Left cardiac atrium (tissue), 4 donors: ENCODE measurements around the gene NXPH3. TPM values are rescaled to one million over a fixed set of nuclear protein-coding genes. Genes with fewer than 3 reads are reported as not detected.
"Not testable (repeated sequence)": the region's sequence is repeated elsewhere in the genome, so short reads cannot be mapped to it uniquely, and the experiment has no call there.

ENCODE experiments used
- ATAC-seq, 2 donors: fragments of 200-7000 bp; cut with Tn5 transposase; one replicate each; pipeline ENCODE4 v1.9.1; 2020; ENCODE audit warnings: mild to moderate bottlenecking in 2 of 2, moderate library complexity in 2 of 2
- DNase-seq: peaks from one replicate; pipeline ENCODE4 v3.0.0-alpha.2; 2020
- intact Hi-C, 2 donors: fragments of 100-400 bp; cut with DNase I; formaldehyde crosslinking; loops; one replicate each; pipeline versions ENCODE4 v1.14.1 to v1.15.1; 2022 to 2023
- total RNA-seq, 2 donors: library from RNA; stranded (reverse); fragmentation: NEBNext Ultra II Directional; extraction: Animal tissue kit (Norgen Biotek cat#: 25700); gene quantifications; one replicate each; pipeline ENCODE4 v1.2.1, GENCODE V29; 2021
- donor health status: DM: no; HTN: yes; CAD: no.
- donor health status: DM: no; HTN: yes; CAD: no; lungs with severe emphysema.
- donor health status: DM: yes; HTN: yes; CAD: no.
- donor health status: Dilated cardiomyopathy.

Gene NXPH3
- total RNA-seq, 2 donors from 2014 or later = 3.6 to 6.5 TPM

- no peak for ATAC-seq
- DNase-seq = no peak
- intact Hi-C loops = loop anchor here (10.0 kb wide), 2 partner anchors 147 to 237 kb away; no protein-coding TSS in a partner anchor
Observed at GRCh38 chr17:49552070-49552751, 23.5 kb upstream of the NXPH3 start.

GRCh38 chr17:49553676-49554335 is 21.9 kb upstream of the NXPH3 start:
- intact Hi-C loops = loop anchor here (10.0 kb wide), 2 partner anchors 149 to 239 kb away; no protein-coding TSS in a partner anchor

GRCh38 chr17:49554694-49555494 is 20.8 kb upstream of the NXPH3 start:
- intact Hi-C loops = loop anchor here (10.0 kb wide), 2 partner anchors 150 to 240 kb away; no protein-coding TSS in a partner anchor
- ATAC-seq (no peak), DNase-seq (peak; percentile 26)

More at GRCh38 chr17:49553676-49554335, 21.9 kb upstream of the NXPH3 start:
- ATAC-seq (no peak), DNase-seq (no peak)

- intact Hi-C loops = loop anchor here (1.0 to 10.0 kb wide), 4 partner anchors 59 to 241 kb away; no protein-coding TSS in a partner anchor
- DNase-seq (no peak), ATAC-seq (no peak)
Observed at GRCh38 chr17:49555495-49556222, 20.0 kb upstream of the NXPH3 start.

GRCh38 chr17:49556223-49556943 is 19.3 kb upstream of the NXPH3 start:
- peak; percentile 86 for DNase-seq
- intact Hi-C loops = loop anchor here (1.0 to 10.0 kb wide), 4 partner anchors 60 to 242 kb away; no protein-coding TSS in a partner anchor
- ATAC-seq = peak; percentile 93 to 94

DNA sequence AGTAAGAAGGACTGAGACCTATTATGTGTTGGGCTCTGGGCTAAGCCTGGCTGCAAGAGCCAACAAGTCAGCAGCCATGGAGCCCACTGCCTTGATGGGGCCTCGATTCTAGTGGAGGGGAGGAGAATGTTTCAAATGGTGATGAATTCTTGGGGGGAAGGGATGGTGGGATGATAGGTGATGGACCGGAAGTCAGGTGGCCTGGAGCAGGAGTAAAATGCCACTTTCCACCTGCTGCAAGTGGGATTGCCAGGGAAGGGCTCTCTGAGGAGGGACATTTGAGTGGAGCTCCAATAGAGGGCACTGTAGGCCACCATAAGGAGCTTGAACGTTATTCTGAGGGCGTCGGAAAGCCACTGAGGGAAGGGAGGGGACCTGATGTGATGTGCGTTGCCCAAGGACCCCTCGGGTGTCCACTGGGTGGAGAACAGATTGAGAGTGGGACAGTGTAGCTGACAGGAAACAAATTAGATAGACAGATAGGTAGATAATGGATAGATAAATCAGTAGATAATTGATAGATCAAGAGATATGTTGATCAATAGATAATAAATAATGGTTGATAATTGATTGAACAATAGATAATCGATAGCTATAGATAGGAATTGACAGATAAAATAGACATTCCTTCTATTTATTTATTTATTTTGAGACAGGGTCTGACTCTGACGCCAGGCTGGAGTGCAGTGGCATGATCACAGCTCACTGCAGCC is 18.2 kb upstream of the NXPH3 start:
- peak; percentile 32 for DNase-seq
- peak in 1 of 2 donors; percentile 58 for ATAC-seq
- intact Hi-C loops = loop anchor here (10.0 kb wide), 2 partner anchors 153 to 243 kb away; no protein-coding TSS in a partner anchor

DNA sequence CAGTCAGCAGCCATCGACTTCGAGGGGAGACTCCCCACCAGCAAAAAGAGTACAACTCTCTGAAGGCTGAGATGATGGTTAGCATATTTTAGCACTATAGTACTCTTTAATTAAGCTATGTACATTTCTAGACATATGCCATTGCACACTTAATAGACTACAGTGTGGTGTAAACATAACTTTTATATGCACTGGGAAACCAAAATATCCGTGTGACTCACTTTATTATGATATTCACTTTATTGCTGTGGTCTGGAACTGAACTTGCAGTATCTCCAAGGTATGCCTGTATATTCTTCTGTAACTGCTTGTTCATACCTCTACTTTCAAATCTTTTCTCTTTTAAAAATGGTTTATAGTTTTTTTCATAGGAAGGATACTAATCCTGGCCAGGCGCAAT is 11.0 kb upstream of the NXPH3 start:
- intact Hi-C loops = loop anchor here (5.0 to 10.0 kb wide), 2 partner anchors 290 to 433 kb away; partner anchors contain the start of gene DLX3 (in 2 of the 2)
- DNase-seq (no peak), ATAC-seq (no peak)

GRCh38 chr17:49565948-49566491 is 9.7 kb upstream of the NXPH3 start:
- peak; percentile 61 to 71 for ATAC-seq
- intact Hi-C loops = loop anchor here (5.0 to 10.0 kb wide), 2 partner anchors 289 to 431 kb away; partner anchors contain the start of gene DLX3 (in 2 of the 2)
- DNase-seq = peak; percentile 86

GRCh38 chr17:49566668-49567071 is 9.0 kb upstream of the NXPH3 start:
- DNase-seq (no peak), ATAC-seq (no peak)
- intact Hi-C loops = loop anchor here (5.0 to 10.0 kb wide), 2 partner anchors 288 to 431 kb away; partner anchors contain the start of gene DLX3 (in 2 of the 2)

GRCh38 chr17:49567104-49567521 is 8.6 kb upstream of the NXPH3 start:
- DNase-seq = peak; percentile 25
- intact Hi-C loops = loop anchor here (5.0 to 10.0 kb wide), 2 partner anchors 288 to 430 kb away; partner anchors contain the start of gene DLX3 (in 2 of the 2)
- ATAC-seq = no peak

DNA sequence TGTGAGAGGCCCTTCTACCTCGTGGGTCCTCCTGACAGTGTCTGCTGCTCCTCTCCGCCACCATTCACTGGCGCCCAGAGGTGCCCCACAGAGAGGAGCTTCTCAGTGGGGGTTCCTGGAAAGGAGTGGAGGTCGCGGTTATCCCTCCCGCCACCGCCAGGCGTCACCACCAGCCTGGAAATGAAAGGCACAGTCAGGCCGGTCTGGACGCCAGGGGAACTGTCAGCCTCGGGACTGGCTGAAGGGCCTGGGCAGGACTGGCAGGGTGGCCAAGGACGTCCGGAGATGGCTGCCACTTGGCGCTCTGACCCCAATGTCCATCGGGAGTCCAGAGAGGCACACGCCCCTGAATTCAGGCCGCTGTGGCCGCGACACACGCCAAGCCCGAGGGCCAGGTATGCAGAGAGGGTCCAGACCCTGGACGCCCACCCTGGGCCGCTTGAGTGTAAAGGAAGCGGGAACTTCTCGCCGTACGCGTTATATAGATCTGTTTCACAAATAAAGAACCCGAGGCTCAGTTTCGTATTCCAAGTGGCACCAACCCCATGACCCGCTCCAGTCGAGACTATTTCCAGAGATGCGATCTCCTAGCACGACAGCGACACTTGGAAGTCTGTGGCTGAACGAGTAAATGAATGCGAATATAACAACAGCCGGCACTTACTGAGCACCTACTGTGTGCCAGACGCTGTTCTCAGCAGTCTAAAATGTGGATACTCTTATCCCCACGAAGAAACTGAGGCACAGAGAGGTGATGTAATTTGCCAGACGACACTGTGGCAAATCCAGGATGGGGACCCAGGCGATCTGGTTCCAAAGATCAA is 7.6 kb upstream of the NXPH3 start:
- intact Hi-C loops = loop anchor here (5.0 to 10.0 kb wide), 2 partner anchors 287 to 429 kb away; partner anchors contain the start of gene DLX3 (in 2 of the 2)
- ATAC-seq (peak; percentile 81 to 84), DNase-seq (peak; percentile 91)

GRCh38 chr17:49568695-49569047 is 7.0 kb upstream of the NXPH3 start:
- intact Hi-C loops = loop anchor here (5.0 to 10.0 kb wide), 2 partner anchors 286 to 429 kb away; partner anchors contain the start of gene DLX3 (in 2 of the 2)
- DNase-seq, ATAC-seq: not testable (repeated sequence)

- ATAC-seq (no peak), DNase-seq (no peak)
- intact Hi-C loops = loop anchor here (2.0 to 5.0 kb wide), 3 partner anchors 124 to 277 kb away; partner anchors contain the start of genes KAT7 (in 1 of the 2) and TAC4 (in 1 of the 2)
Observed at GRCh38 chr17:49570540-49571242, 5.0 kb upstream of the NXPH3 start.

DNA sequence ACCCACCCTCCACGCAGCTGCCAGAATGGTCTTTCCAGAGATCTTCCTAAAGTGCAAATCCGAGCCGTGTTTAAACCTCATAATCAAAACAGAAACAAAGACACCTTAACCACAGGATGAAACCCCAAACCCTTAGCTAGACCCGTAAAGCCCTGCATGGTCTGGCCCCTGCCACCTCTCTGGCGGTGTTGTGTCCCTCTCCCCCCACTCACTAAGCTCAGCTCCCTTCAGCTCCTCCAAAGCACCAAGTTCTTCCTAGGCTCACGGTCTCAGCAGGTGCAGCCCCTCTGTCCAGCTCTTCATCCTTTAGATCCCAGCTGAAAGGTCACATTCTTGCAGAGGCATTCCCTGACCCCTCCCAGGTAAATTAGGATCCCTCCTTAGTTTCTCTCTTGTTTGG is 4.4 kb upstream of the NXPH3 start:
- intact Hi-C loops = loop anchor here (2.0 to 5.0 kb wide), 3 partner anchors 124 to 276 kb away; partner anchors contain the start of genes KAT7 (in 1 of the 2) and TAC4 (in 1 of the 2)
- no peak for DNase-seq
- no peak for ATAC-seq

DNA sequence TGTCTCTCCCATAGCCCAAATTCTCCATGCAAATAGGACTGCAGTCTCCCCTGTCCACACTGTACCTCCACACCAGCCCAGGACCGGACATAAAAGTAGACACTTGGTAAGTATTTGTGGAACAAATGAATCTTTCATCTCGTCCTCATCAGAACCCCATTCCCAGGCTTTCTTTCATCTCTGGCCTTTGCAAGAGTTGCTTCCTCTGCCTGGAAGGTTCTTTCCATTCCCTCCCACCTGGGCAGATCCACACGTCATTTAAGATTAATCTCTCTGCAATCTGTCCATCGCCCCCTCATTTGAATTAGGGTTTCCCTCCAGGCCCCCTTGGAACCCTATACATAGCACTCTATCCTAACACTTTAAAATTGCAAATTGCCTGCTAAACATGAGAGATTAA is 3.9 kb upstream of the NXPH3 start:
- intact Hi-C loops = loop anchor here (2.0 to 5.0 kb wide), 3 partner anchors 123 to 276 kb away; partner anchors contain the start of genes KAT7 (in 1 of the 2) and TAC4 (in 1 of the 2)
- DNase-seq = no peak
- no peak for ATAC-seq
